T-helper 1 cell treated with Interleukin-12 subunit alpha and Interleukin-12 subunit beta and Interleukin-4 antibody, amounts not matched to agents 30 ng/mL and 1 ng/mL, for 36 hours (primary cell): ENCODE results near the gene COL27A1. TPM values are rescaled to one million over a fixed set of nuclear protein-coding genes. Genes with fewer than 3 reads are reported as not detected.

Experiments
- intact Hi-C: fragments of 100-400 bp; cut with micrococcal nuclease; formaldehyde crosslinking; loops from one replicate; pipeline ENCODE4 v1.15.1; 2024
- total RNA-seq: library from RNA; stranded (reverse); gene quantifications from 2 replicates; pipeline ENCODE4 v1.2.3, GENCODE V29; 2022

Gene COL27A1
- total RNA-seq, 1 donor from 2014 or later = 1.2 TPM

DNA sequence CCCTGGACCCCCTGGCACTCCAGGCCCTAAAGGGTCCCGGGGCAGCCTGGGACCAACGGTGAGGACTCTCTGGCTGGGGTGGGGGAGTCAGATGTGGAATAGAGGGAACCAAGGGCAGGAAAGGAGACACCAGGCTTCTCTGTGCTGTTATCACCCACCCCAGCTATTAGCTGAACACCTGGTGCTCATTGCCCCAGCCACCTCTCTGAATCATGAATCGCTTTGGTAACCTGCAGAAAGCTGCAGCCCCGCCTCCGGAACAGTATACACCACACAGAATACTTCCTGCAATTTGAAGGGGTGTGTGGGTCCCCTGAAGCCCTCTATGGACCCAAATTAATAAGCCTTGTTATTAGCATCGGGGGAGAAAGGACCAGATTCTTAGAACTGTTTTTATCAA lies 127.2 kb downstream of the COL27A1 start:
- intact Hi-C loops = no loop called here

GRCh38 chr9:114282926-114283325 lies 127.6 kb downstream of the COL27A1 start:
- intact Hi-C loops = no loop called here

DNA sequence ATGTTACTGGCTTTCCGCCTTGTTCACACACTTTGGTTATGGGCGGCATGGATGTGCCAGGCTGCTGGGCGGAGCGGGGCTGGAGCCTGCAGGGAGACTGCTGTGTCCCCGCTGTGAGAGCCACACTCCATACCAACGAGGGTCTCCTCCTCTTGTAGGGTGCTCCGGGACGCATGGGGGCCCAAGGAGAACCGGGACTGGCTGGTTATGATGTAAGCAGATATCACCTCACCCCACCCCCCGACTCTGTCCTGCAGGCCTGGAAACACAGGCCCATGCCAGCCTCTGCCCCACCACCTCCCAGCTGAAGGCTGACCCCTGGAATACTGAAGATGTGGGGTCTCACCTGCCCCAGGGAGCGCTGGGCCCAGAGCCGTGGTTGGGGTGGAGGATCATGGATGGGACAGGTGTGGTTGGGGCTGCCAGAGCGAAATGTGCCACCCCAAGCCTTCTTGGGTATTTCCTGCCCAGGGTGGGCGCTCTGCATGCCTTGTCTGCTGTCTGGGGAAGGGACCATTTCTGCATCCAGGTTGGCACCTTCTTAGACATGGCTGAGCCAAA lies 128.3 kb downstream of the COL27A1 start:
- intact Hi-C loops = no loop called here

DNA sequence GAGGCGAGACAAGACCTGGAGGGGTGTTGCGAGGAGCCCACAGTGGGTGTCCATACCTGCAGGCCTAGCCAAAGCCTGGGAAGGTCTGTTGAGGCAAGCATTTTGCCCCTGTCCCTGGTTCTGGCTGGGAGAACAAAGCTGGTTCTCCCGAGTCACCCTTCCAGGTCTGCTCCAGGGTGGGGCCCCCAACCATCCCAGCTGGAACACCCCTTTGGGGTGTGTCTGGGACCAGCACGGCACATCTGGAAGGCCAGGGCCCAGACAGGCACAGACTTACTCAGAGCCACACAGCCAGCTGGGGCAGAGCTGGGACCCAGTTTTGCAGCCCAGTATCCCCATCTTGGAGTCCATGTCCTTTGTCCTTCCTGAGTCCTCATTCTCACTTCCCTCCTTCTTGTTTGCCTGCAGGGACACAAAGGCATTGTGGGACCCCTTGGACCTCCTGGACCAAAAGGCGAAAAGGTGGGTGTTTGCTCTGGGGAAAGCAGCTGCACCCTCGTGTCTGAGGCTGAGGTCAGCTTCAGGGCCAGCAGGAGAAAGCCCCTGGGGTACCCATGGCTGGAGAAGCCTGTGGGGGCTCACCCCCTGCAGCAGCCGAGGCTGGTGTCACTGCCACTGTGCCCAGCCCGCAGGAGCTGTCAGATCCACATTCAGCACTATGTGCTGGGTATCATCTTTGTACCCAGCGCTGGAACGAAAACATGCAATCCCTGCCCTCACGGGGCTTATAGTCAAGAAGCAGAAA lies 129.2 kb downstream of the COL27A1 start:
- intact Hi-C loops = no loop called here

- intact Hi-C loops = no loop called here
Measured at GRCh38 chr9:114285166-114285867, 130.0 kb downstream of the COL27A1 start.

DNA sequence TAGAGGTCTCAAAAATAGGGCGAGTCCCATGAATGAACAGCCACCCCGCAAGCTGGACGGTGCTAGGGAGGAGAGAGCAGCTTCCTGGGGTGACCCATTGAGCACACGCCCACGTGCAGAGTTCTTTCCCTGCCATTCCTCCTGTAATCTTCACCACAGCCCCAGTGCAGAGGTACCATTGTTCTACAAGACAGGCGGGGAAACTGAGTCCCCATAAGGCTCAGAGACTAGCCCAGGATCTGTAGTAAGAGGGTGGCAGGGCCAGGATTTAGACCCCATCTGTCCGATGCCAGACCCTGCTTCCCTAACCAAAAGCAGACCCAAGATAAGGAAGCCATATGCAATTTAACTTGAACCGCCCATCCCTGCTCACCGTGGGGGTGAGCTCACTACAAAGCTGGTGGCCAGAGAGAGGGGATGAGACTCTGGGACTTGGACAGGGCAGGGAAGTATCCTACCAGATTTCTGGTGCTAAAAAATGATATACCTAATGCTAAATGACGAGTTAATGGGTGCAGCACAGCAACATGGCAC lies 130.9 kb downstream of the COL27A1 start:
- intact Hi-C loops = no loop called here

- intact Hi-C loops = no loop called here
Measured at GRCh38 chr9:114287001-114287762, 131.8 kb downstream of the COL27A1 start.

GRCh38 chr9:114287763-114288192 lies 132.4 kb downstream of the COL27A1 start:
- intact Hi-C loops = no loop called here

GRCh38 chr9:114288193-114289091 lies 133.1 kb downstream of the COL27A1 start:
- intact Hi-C loops = no loop called here

GRCh38 chr9:114289106-114289505 lies 133.8 kb downstream of the COL27A1 start:
- intact Hi-C loops = no loop called here

DNA sequence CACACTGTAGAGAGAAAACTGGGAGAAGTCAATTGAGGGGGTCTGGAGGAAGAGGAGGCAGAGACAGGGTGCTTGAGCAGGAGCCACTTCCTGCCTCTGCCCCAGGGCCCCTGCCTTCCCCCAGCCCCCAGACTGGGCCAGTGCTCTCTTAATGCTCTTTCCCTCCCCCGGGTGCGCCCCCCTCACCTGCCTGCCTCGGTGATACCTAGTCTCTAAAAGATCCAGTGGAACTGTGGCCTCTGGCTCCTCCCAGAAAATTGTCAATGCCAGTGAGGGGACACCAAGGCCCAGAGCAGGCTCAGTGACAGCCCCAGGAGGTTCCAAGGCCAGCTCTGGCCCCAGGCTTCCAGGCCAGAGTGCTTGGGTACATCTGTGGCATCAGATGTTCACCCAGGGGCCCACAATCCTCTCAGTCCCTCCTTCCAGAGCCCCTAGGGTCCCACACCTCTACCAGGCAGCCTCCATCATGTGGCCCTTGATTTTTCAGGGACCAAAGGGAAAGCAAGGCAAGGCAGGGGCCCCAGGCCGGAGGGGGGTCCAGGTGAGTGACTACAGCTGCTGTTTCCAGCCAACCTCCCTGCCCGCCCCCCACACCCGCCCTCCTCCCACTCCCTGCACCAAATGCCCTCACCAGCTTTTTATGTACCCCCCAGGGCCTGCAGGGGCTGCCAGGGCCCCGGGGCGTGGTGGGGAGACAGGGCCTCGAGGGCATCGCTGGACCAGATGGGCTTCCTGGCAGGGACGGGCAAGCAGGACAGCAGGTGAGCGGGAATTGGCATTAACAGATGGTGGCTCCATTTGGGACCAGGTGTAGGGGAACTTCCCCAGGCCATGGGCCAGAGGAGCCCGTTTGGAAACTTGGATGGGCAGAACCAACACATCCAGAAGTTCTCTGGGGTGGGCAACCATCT lies 134.5 kb downstream of the COL27A1 start:
- intact Hi-C loops = no loop called here

DNA sequence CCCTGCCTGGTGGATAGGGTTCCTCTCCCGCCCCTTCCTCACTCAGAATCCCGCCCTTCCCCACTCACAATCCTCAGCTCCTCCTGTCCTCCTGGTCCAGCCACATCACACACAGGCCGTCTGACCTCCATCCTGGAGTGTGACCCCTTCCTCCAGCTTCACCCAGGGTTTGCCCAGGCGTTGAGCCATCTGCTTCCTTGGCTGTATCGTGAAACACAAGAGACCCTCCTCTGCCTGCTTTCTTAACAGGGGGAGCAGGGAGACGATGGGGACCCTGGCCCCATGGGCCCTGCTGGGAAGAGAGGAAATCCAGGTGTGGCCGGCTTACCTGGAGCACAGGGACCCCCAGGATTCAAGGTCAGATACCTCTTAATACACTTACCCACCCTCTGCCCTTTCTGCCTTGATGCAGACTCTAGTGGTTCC lies 135.2 kb downstream of the COL27A1 start:
- intact Hi-C loops = no loop called here

GRCh38 chr9:114291064-114291474 lies 135.7 kb downstream of the COL27A1 start:
- intact Hi-C loops = loop anchor here (1.0 kb wide), 3 partner anchors 136 to 209 kb away; partner anchors contain the start of gene COL27A1

DNA sequence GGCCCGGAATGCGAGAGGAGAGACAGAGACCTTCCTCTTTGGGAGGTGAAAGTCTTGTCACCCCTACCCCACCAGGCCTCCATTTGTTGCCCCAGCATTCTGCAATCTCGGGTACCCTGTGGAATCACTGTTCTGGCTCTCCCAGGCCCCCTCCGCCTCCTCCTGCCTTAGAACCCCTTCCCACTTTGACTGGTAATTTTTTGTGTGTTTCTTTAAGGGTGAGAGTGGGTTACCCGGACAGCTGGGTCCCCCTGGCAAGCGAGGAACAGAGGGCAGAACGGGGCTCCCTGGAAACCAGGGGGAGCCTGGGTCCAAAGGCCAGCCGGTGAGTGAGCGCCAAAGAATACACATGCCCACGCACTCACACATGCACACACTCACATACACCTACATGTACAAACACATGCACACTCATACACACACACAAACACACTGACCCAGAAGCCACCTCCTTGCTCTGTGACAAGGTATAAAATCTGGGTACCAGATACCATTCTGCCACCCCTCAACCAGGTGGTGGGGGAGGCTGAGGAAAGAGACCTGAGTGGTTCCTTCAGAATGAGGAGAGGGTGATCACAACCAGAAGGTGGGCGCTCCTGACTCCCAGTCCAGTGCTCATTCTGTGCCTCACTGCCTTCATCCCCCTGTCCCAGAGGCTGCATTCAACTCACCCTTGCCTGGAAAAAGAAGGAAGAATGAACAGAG lies 136.7 kb downstream of the COL27A1 start:
- intact Hi-C loops = loop anchor here (1.0 kb wide), 3 partner anchors 137 to 210 kb away; partner anchors contain the start of gene COL27A1

- intact Hi-C loops = no loop called here
Measured at GRCh38 chr9:114294664-114295063, 139.3 kb downstream of the COL27A1 start.

DNA sequence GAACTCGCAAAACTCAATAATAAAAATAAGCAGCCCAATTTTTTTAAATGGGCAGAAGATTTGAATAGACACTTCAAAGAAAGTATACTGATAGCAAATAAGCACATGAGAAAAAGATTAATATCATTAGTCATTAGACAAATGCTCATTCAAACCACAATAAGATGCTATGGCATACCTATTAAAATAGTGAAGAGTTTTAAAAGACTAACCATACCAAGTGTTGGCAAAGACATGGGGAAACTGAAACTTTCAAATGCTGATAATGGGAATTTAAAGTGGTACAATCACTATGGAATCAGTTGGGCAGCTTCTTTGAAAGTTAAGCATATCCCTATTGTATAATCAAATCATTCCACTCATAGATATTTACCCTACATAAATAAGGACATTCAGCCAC lies 141.0 kb downstream of the COL27A1 start:
- intact Hi-C loops = no loop called here

DNA sequence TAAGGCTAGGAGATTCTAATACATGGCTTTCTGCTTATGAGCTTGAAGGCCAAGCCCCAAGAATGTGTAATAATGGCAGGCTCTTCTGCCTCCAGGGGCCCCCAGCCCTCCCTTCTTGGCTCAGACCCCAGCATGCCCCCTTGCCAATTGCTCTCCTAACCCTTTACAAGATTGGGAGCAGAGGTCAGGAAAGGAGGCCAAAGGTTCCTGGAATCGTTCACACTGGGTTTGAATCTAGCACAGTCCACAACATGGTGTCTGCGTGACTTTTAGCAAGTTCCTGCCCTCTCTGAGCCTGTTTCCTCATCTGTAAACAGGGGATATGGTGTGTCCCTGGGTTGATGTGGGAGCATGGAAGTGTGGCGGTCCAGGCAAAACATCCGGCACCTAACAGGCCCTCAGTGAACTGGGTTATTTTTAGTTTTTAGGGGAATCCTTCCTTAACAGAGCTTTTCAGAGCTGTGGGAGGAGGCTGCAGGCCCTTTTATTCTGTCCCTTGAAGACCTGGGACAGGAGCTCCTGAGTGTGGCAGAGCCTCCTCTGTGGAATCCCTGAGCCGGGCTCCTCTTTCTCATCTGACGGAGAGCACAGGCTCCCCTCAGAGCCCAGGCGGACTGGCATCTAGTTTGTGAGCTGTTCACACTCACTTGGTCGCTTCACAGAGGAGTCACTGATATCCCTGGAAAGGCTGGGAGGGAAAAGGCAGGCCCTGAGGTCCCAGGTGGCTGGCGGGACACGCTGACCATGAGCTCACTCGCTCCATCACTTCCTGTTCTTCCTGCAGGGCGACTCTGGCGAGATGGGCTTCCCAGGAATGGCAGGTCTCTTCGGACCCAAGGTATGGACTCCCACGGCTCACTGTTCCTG lies 144.2 kb downstream of the COL27A1 start:
- intact Hi-C loops = no loop called here
